GM21367 (cell line): ENCODE data around the gene FOSB.

Experiments used
- ATAC-seq: cut with Tn5 transposase; IDR thresholded peaks from one replicate; pipeline ENCODE4 v1.9.1; 2021; ENCODE audit not compliant: unreplicated experiment

The FOSB gene

DNA sequence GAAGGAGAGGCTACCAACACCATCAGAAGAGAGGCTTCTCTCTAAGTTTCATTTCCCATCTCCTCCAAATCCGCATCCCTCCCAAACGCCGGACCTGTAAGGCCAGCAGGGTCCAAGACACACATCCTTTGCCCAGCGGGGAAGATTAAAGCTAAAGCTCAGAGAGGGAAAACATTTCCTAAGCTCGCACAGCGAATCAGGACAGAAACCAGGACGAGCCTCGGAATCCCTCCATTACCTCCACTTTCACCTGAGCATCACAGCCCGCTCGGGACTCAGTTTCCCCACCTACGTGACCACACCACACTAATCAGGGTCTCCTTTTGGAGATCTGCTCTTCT, 711 bp upstream of the FOSB start:
- no peak for ATAC-seq

DNA sequence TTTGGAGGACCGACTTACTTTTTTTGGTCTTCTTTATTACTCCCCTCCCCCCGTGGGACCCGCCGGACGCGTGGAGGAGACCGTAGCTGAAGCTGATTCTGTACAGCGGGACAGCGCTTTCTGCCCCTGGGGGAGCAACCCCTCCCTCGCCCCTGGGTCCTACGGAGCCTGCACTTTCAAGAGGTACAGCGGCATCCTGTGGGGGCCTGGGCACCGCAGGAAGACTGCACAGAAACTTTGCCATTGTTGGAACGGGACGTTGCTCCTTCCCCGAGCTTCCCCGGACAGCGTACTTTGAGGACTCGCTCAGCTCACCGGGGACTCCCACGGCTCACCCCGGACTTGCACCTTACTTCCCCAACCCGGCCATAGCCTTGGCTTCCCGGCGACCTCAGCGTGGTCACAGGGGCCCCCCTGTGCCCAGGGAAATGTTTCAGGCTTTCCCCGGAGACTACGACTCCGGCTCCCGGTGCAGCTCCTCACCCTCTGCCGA, 409 bp downstream of the FOSB start:
- ATAC-seq = no peak

DNA sequence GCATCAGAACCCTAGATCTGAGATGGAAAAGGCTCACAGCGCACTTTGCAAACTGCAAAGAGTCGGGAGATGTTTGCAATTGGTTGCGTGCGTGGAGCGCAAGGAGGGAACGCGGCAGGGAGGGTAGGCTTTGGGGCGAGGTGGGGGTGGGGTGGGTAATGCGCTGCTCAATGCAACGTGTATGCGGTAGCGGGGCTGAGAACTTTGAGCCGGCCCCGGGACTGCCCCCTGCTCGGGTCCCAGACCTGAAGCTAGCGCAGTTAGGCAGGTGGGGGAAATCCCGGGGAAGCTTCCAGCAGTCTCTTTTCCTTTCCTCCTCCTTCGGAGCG, 971 bp downstream of the FOSB start:
- ATAC-seq = no peak

DNA sequence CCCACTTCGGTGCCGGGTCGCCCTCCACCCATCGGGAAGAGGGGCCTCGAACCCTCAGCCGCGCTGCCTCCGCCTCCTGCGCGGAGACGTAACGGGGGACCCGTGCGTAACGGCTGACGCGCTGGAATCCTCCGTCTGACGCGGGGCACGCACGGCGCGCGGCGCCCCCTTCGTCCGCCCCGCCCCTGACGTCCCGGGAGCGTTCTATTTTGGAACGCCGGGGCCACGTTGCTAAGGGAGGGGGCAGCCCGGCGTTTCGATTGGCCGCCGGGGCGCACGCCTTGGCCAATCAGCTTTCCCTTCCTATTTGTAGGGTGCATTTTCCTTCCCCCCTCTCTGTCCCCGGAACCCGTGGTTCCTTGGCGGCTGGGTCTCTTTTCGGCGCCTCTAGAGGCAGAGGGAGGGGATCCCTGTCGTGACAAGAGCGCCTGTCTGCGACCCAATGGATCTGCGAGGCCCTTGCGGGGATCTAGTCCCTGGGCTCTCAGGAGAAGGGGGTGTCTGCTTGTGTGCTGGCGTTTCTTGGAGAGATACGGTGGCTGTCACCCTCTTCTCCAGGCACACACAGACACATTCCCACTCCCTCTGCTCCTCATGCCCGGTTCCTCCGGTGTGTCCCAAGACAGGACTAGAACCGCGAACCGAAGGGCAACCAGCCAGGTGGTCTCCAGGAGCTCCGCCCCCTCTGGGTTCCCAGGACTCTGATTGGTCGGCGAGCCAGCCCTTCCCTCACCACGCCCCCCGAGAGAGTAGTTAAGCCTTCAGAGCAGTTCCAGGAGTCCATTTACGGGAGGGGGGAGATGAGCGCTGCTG, 1.5 kb downstream of the FOSB start:
- ATAC-seq = peak; percentile 40

DNA sequence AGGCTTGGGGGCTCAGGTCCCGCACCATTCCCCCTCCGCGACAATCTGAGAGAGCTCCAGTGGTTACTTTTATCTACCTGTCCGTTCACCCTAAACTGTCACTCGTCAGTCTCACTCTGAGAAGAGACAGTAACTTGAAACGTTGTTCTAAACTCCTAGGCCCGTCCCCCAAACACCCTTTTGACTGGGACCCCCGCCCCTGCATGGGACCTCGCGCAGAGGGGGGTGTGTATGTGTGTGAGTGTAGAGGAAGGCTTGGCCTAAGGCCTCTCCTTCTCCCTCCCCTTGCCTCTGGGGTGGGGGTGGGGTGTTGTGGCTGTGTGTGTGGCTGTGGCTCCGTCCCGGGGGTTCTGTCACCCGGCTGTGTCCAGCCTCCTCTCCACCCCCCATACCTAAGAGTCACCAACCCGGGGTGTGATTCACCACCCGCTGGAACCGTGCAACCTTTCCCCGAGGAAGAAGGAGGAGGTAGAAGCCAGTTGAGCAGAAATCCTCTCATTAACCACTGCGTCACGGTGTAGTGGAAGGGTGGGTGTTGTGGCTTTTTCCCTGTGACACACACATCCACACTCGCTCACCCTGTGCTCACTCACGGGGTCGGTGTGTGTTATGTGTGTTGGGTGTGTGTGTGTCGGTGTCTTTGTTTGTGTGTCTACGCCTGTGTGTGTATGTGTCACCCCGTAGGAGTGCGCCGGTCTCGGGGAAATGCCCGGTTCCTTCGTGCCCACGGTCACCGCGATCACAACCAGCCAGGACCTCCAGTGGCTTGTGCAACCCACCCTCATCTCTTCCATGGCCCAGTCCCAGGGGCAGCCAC, 2.4 kb downstream of the FOSB start:
- ATAC-seq = no peak

DNA sequence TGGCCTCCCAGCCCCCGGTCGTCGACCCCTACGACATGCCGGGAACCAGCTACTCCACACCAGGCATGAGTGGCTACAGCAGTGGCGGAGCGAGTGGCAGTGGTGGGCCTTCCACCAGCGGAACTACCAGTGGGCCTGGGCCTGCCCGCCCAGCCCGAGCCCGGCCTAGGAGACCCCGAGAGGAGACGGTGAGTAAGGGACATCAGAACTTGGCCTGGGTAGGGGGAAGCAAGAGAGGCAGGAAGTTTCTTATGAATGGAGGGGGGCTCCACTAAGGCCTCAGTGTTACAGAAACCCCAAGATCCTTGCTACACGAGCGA, 2.9 kb downstream of the FOSB start:
- ATAC-seq = no peak

DNA sequence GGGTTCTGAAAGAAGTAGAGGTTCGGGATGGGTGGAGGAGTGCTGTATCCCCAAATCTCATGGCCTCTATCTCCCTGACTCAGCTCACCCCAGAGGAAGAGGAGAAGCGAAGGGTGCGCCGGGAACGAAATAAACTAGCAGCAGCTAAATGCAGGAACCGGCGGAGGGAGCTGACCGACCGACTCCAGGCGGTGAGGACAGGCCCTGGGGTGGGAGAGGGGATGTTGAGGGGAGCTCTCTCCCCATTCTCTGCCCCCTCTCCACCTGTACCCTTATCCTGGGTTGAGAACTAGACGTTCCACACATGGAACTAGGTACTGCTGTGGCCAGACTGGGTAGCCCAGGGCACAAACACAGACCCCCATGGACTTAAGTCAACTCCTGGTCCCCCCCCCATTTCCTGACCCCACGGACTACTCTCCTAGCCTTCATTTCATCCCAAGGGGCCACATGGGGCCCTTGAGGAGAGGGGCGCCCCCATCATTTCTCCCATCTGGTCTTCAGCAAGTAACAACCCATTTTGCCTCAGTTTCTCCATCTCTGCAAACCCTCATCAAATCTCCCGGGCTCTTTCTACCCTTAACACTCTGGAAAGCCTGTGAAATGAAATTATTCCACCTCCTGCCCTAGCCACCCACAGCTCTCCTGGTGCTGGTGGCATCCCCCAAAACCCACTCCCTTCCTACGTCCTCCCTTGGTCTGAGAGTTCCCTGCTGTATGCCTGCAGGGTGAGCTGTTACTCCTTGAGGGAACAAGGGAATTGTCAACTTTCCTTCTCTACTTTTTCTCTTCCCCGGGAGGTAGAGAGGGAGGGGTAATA, 3.5 kb downstream of the FOSB start:
- no peak for ATAC-seq

DNA sequence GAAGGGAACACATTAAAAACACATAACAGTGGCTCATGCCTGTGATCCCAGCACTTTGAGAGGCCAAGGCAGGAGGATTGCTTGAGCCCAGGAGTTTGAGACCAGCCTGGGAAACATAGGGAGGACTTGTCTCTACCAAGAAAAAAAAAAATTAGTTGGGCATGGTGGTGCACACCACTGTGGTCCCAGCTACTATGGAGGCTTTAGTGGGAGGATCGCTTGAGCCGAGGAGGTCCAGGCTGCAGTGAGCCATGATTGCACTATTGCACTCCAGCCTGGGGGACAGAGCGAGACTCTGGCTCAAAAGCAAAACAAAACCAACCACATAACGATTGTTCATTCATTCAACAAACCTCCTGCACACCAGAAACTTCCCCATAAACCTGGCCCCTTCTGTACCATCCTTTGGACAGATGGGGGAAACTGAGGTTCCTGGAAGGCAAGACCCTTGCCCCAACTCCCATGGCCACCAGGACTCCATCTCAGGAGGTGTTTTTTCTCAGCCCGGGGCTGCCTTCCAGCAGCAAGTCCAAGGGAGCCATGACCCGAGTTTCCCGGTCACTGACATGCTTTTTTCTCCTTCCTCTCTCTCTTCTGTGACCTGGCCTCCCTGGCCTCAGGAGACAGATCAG, 4.3 kb downstream of the FOSB start:
- ATAC-seq = no peak

DNA sequence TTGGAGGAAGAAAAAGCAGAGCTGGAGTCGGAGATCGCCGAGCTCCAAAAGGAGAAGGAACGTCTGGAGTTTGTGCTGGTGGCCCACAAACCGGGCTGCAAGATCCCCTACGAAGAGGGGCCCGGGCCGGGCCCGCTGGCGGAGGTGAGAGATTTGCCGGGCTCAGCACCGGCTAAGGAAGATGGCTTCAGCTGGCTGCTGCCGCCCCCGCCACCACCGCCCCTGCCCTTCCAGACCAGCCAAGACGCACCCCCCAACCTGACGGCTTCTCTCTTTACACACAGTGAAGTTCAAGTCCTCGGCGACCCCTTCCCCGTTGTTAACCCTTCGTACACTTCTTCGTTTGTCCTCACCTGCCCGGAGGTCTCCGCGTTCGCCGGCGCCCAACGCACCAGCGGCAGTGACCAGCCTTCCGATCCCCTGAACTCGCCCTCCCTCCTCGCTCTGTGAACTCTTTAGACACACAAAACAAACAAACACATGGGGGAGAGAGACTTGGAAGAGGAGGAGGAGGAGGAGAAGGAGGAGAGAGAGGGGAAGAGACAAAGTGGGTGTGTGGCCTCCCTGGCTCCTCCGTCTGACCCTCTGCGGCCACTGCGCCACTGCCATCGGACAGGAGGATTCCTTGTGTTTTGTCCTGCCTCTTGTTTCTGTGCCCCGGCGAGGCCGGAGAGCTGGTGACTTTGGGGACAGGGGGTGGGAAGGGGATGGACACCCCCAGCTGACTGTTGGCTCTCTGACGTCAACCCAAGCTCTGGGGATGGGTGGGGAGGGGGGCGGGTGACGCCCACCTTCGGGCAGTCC, 5.0 kb downstream of the FOSB start:
- ATAC-seq = no peak

DNA sequence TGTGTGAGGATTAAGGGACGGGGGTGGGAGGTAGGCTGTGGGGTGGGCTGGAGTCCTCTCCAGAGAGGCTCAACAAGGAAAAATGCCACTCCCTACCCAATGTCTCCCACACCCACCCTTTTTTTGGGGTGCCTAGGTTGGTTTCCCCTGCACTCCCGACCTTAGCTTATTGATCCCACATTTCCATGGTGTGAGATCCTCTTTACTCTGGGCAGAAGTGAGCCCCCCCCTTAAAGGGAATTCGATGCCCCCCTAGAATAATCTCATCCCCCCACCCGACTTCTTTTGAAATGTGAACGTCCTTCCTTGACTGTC, 5.5 kb downstream of the FOSB start:
- ATAC-seq = no peak

DNA sequence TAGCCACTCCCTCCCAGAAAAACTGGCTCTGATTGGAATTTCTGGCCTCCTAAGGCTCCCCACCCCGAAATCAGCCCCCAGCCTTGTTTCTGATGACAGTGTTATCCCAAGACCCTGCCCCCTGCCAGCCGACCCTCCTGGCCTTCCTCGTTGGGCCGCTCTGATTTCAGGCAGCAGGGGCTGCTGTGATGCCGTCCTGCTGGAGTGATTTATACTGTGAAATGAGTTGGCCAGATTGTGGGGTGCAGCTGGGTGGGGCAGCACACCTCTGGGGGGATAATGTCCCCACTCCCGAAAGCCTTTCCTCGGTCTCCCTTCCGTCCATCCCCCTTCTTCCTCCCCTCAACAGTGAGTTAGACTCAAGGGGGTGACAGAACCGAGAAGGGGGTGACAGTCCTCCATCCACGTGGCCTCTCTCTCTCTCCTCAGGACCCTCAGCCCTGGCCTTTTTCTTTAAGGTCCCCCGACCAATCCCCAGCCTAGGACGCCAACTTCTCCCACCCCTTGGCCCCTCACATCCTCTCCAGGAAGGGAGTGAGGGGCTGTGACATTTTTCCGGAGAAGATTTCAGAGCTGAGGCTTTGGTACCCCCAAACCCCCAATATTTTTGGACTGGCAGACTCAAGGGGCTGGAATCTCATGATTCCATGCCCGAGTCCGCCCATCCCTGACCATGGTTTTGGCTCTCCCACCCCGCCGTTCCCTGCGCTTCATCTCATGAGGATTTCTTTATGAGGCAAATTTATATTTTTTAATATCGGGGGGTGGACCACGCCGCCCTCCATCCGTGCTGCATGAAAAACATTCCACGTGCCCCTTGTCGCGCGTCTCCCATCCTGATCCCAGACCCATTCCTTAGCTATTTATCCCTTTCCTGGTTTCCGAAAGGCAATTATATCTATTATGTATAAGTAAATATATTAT, 6.1 kb downstream of the FOSB start:
- ATAC-seq = no peak

DNA sequence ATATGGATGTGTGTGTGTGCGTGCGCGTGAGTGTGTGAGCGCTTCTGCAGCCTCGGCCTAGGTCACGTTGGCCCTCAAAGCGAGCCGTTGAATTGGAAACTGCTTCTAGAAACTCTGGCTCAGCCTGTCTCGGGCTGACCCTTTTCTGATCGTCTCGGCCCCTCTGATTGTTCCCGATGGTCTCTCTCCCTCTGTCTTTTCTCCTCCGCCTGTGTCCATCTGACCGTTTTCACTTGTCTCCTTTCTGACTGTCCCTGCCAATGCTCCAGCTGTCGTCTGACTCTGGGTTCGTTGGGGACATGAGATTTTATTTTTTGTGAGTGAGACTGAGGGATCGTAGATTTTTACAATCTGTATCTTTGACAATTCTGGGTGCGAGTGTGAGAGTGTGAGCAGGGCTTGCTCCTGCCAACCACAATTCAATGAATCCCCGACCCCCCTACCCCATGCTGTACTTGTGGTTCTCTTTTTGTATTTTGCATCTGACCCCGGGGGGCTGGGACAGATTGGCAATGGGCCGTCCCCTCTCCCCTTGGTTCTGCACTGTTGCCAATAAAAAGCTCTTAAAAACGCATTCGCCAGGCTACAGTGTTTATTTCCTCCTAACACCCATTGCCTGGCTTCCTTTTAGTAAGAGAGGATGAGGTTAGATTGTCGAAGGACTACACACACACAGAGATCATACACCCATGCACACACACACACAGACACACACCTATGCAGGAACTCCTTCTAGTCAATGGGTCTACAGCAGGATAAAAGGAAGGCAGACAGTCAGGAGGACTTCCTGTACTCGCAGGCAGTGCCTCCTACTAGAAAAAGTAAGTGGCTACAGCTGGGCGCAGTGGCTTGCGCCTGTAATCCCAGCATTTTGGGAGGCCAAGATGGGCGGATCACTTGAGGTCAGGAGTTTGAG, 7.1 kb downstream of the FOSB start:
- ATAC-seq = no peak

DNA sequence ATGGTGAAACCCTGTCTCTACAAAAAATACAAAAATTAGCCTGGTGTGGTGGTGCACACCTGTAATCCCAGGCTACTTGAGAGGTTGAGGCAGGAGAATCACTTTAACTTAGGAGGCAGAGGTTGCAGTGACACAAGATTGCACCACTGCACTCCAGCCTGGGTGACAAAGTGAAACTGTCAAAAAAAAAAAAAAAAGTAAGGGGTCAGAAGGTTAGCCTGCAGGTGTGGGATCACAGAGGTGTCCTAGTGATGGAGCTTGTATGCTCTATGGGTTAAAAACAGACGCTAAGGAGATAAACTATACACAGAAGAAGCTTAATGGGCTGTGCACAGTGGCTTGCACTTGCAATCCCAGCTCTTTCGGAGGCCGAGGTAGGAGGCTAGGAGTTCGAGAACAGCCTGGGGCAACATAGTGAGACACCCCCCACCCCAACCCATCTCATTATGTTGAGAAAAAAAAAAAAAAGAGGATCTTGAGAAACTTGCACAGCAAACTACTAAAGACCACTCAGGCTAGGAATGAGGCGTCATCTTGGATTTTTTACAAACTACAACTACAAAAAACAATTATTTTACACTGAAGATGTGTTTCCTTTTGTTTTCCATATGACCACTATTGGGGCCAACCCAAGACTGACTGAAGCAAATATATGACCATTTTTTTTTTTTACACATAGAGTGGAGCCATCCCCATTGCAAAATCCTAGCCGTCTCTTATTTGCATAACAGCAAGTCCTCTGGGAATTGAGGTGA, 7.9 kb downstream of the FOSB start:
- ATAC-seq = no peak

DNA sequence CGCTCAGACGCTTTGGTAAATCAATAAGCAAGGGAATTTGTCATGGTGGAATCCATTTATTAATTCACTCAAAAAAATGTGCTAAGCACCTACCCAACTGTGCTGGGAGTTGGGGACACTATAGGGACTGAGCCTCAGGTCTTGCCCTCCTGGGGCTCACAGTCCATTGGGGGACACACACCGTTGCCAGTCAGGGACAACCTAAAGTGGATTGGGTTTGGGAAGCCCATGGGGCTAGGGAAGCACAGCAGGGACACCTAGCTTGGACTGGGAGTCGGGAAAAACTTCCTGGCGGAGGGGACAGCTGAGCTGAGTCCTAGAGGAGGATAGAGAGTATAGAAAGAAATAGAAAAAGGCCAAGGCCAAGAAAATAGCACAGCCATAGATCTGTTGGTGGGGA, 8.5 kb downstream of the FOSB start:
- no peak for ATAC-seq

DNA sequence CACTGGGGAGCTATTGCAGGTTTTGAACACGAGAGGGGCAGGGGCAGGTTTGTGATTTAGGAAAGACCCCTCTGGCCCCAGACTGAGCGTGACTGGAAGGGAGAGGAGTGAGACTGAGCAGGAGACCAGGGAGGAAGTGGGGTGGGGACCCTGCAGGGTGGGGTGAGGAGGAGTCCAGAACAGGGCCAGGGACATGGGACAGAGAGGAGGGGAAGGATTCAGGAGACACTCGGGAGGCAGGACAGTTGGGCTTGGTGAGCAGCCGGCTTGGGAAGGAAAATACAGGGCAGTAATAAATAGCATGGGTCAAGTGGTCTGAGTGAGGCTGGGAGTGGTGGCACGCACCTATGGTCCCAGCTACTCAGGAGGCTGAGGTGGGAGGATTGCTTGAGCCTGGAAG, 9.4 kb downstream of the FOSB start:
- ATAC-seq = no peak

DNA sequence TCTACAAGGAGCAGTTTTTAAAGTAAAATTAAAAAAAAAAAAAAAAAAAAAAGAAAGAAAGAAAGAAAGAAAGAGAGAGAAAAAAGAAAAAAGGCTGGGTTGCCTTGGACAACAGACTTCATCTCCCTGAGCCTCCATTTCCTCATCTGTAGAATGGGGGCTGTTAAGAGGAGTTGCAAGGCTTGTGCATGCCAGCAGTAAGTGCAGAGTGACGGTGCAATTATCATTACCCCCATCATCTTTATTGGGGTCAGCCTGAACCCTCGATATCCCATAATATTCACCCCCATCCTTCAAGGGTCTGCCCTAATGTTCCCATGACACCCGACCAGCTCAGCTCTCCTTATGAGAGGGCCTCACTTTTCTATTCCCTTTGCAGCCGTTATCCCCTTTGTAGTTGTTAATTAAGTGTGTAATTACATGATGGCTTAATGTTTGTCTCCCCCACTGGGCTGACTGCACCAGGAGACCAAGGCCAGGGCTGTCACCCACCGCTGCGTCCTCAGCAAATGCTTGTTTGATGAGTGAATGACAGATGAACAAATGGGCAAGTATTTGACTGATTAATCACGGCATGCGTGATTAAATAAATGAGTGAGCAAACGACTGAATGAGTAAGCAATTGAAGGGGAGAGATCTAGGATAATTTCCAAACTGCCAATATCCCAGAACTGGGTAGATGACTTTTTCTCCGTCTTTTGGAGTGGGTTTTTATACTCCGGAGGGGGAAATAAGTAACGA, 10.1 kb downstream of the FOSB start:
- ATAC-seq = peak; percentile 14
